Left lung (tissue), 10 donors: Measurements from ENCODE around the gene ISCA2. TPM values are rescaled to one million over a fixed set of nuclear protein-coding genes. Genes with fewer than 3 reads are reported as not detected.

Experiments
- ATAC-seq: fragments of 200-7000 bp; cut with Tn5 transposase; one replicate; pipeline ENCODE4 v1.9.1; 2020; ENCODE audit warnings: moderate library complexity
- DNase-seq, 4 donors: peaks; one replicate each; pipeline ENCODE4 v3.0.0-alpha.2; 2013 to 2020
- H3K27ac ChIP-seq, 2 donors: fragments of 200-600 bp; sonication (generic) in 1 of 2; one replicate each; pipeline versions ENCODE4 v1.5.0 to v1.8.0; 2020 to 2021
- H3K27me3 ChIP-seq, 2 donors: fragments of 200-600 bp; sonication (generic) in 1 of 2; one replicate each; pipeline versions ENCODE4 v1.5.0 to v1.8.0; 2020 to 2021
- H3K36me3 ChIP-seq, 2 donors: fragments of 200-600 bp; sonication (generic) in 1 of 2; one replicate each; pipeline versions ENCODE4 v1.5.0 to v1.8.0; 2020 to 2021
- H3K4me1 ChIP-seq, 2 donors: fragments of 200-600 bp; one replicate each; pipeline ENCODE4 v1.8.0; 2021
- H3K4me3 ChIP-seq, 2 donors: fragments of 200-600 bp; sonication (generic) in 1 of 2; one replicate each; pipeline versions ENCODE4 v1.5.0 to v1.8.0; 2020 to 2021; ENCODE audit warnings: mild to moderate bottlenecking in 1 of 2
- H3K9me3 ChIP-seq, 2 donors: fragments of 200-600 bp; sonication (generic) in 1 of 2; one replicate each; pipeline versions ENCODE4 v1.5.0 to v1.8.0; 2020 to 2021
- CTCF ChIP-seq, 2 donors: fragments of 200-600 bp; sonication (generic) in 1 of 2; IDR thresholded peaks; one replicate each; pipeline versions ENCODE4 v1.5.0 to v1.8.0; 2021; ENCODE audit warnings: antibody characterized with exemption in 2 of 2
- intact Hi-C, 2 donors: fragments of 100-400 bp; cut with DNase I; formaldehyde crosslinking; loops; one replicate each; pipeline versions ENCODE4 v1.11.2 to v1.14.2; 2022
- polyA plus RNA-seq, 6 donors: library from polyadenylated mRNA; unstranded; fragments of 120-200 nt; gene quantifications; one replicate each; pipeline ENCODE4 v1.2.1, GENCODE V29; 2013; ENCODE audit not compliant: insufficient read length in 6 of 6
- total RNA-seq, 2 donors: library from RNA; stranded (reverse); fragmentation: NEBNext Ultra II Directional; extraction: Animal tissue kit (Norgen Biotek cat#: 25700); gene quantifications; one replicate each; pipeline ENCODE4 v1.2.1, GENCODE V29; 2021
- donor health status: DM: no; HTN: yes; CAD: no.
- donor health status: DM: no; HTN: no; CAD: no.

ISCA2 gene
- total and polyA plus RNA-seq, 8 donors = 22.7 to 35.2 (median 30.8) TPM

- H3K27me3 ChIP-seq = peaks cover 0 to 8% of the 10 kb centered on the region in 2 donors
- TF ChIP-seq CTCF (IDR thresholded peaks at IDR 0.05) = no peak
- intact Hi-C loops = loop anchor here in 1 of 2 donors (10.0 kb wide), 1 partner anchor 110 kb away; the partner anchor contains the start of gene LTBP2
- no peak overlapping the region for H3K4me3 ChIP-seq
- DNase-seq = peak in 1 of 4 donors; percentile 26
- peaks cover 0 to 5% of the 10 kb centered on the region in 2 donors for H3K4me1 ChIP-seq
- H3K9me3 ChIP-seq = no peaks in the 10 kb centered on the region
- no peak overlapping the region for H3K27ac ChIP-seq
- H3K36me3 ChIP-seq = peaks cover 0 to 6% of the 10 kb centered on the region in 2 donors
- ATAC-seq = no peak
These were observed 11.5 kb downstream of the ISCA2 start for GRCh38 chr14:74504874-74505720.

- Histone ChIP-seq H3K27ac (no peak overlapping the region), H3K4me1 (peaks cover 0 to 5% of the 10 kb centered on the region in 2 donors), H3K9me3 (no peaks in the 10 kb centered on the region), H3K36me3 (peaks cover 0 to 6% of the 10 kb centered on the region in 2 donors), H3K4me3 (no peak overlapping the region), H3K27me3 (peaks cover 0 to 8% of the 10 kb centered on the region in 2 donors)
- DNase-seq (peak in 1 of 4 donors; percentile 25), ATAC-seq (no peak)
- intact Hi-C loops = loop anchor here in 1 of 2 donors (10.0 kb wide), 1 partner anchor 109 kb away; the partner anchor contains the start of gene LTBP2
- no peak for TF ChIP-seq CTCF (IDR thresholded peaks at IDR 0.05)
These were observed 12.3 kb downstream of the ISCA2 start for GRCh38 chr14:74505831-74506230.

GRCh38 chr14:74506411-74506851, 12.9 kb downstream of the ISCA2 start:
- TF ChIP-seq CTCF (IDR thresholded peaks at IDR 0.05) = no peak
- ATAC-seq = no peak
- H3K4me3 ChIP-seq = no peak overlapping the region
- no peak overlapping the region for H3K27ac ChIP-seq
- no peaks in the 10 kb centered on the region for H3K4me1 ChIP-seq
- intact Hi-C loops = loop anchor here in 1 of 2 donors (10.0 kb wide), 1 partner anchor 108 kb away; the partner anchor contains the start of gene LTBP2
- H3K9me3 ChIP-seq = no peaks in the 10 kb centered on the region
- peak in 1 of 4 donors; percentile 24 for DNase-seq
- H3K27me3 ChIP-seq = peaks cover 0 to 8% of the 10 kb centered on the region in 2 donors
- peaks cover 0 to 6% of the 10 kb centered on the region in 2 donors for H3K36me3 ChIP-seq

GRCh38 chr14:74507085-74507484, 13.5 kb downstream of the ISCA2 start:
- Histone ChIP-seq H3K4me3 (no peak overlapping the region), H3K27ac (no peak overlapping the region), H3K9me3 (no peaks in the 10 kb centered on the region), H3K4me1 (no peaks in the 10 kb centered on the region), H3K27me3 (peaks cover 0 to 8% of the 10 kb centered on the region in 2 donors), H3K36me3 (peaks cover 0 to 6% of the 10 kb centered on the region in 2 donors)
- DNase-seq (no peak), ATAC-seq (no peak)
- intact Hi-C loops = loop anchor here in 1 of 2 donors (10.0 kb wide), 1 partner anchor 108 kb away; the partner anchor contains the start of gene LTBP2
- TF ChIP-seq CTCF (IDR thresholded peaks at IDR 0.05) = no peak

- no peak for TF ChIP-seq CTCF (IDR thresholded peaks at IDR 0.05)
- no peaks in the 10 kb centered on the region for H3K9me3 ChIP-seq
- DNase-seq (peak in 1 of 4 donors; percentile 20), ATAC-seq (no peak)
- H3K36me3 ChIP-seq = peaks cover 0 to 6% of the 10 kb centered on the region in 2 donors
- intact Hi-C loops = loop anchor here in 1 of 2 donors (10.0 kb wide), 1 partner anchor 107 kb away; the partner anchor contains the start of gene LTBP2
- H3K27me3 ChIP-seq = peaks cover 0 to 8% of the 10 kb centered on the region in 2 donors
- H3K4me3 ChIP-seq = no peak overlapping the region
- no peak overlapping the region for H3K27ac ChIP-seq
- H3K4me1 ChIP-seq = no peaks in the 10 kb centered on the region
These were observed 14.3 kb downstream of the ISCA2 start for GRCh38 chr14:74507840-74508239.
